HCT116 (cell line): ENCODE measurements around the gene TNFRSF12A.

Experiments
- EZH2 ChIP-seq: fragments of 200-600 bp; sonication (generic); IDR thresholded peaks from 2 replicates; pipeline ENCODE4 v1.6.1; 2017; ENCODE audit warnings: antibody characterized with exemption, mixed run types
- POLR2A ChIP-seq: IDR thresholded peaks from 2 replicates; pipeline ENCODE4 v1.7.0; 2011; ENCODE audit warnings: borderline replicate concordance; ENCODE audit not compliant: insufficient read depth, insufficient read length; ENCODE audit errors: extremely low read depth
- POLR2AphosphoS5 ChIP-seq: IDR thresholded peaks from 2 replicates; pipeline ENCODE4 v1.6.1; 2011; ENCODE audit warnings: mild to moderate bottlenecking, low read depth, low read length, moderate library complexity
- RAD21 ChIP-seq: IDR thresholded peaks from 2 replicates; pipeline ENCODE4 v1.6.1; 2012; ENCODE audit warnings: low read depth, mild to moderate bottlenecking
- SRF ChIP-seq: IDR thresholded peaks from 2 replicates; pipeline ENCODE4 v1.6.1; 2012; ENCODE audit warnings: low read depth
- TCF7L2 ChIP-seq: IDR thresholded peaks from 2 replicates; pipeline ENCODE4 v1.7.0; 2011; ENCODE audit warnings: borderline replicate concordance, inconsistent platforms; ENCODE audit not compliant: insufficient read depth, insufficient read length; ENCODE audit errors: extremely low read depth
- YY1 ChIP-seq: IDR thresholded peaks from 2 replicates; pipeline ENCODE4 v1.6.1; 2011; ENCODE audit warnings: low read length, low read depth, moderate library complexity, mild to moderate bottlenecking; ENCODE audit not compliant: insufficient replicate concordance; ENCODE audit errors: extremely low read depth
- ZNF274 ChIP-seq: fragments of 200-500 bp; sonication (Bioruptor generic); IDR thresholded peaks from 2 replicates; pipeline ENCODE4 v1.6.1; 2014; ENCODE audit warnings: mild to moderate bottlenecking, low read depth, low read length, inconsistent platforms
- TF ChIP-seq, protein P1 (sequence below), 3 experiments: fragments of 200-600 bp in 1 of 3; sonication (generic) in 1 of 3; IDR thresholded peaks in 2 of 3; conservative IDR thresholded peaks in 1 of 3; 2 replicates each; pipeline ENCODE4 v1.5.1; 2012 to 2017; ENCODE audit warnings: low read depth in 2 of 3, low read length in 2 of 3, antibody characterized with exemption in 1 of 3, borderline replicate concordance in 1 of 3, control low read depth in 1 of 3, mild to moderate bottlenecking in 1 of 3, mixed read lengths in 1 of 3, mixed run types in 1 of 3, moderate library complexity in 1 of 3; ENCODE audit not compliant: insufficient read depth in 1 of 3
- TF ChIP-seq, protein P2 (sequence below): IDR thresholded peaks from 2 replicates; pipeline ENCODE4 v1.6.1; 2012

DNA sequence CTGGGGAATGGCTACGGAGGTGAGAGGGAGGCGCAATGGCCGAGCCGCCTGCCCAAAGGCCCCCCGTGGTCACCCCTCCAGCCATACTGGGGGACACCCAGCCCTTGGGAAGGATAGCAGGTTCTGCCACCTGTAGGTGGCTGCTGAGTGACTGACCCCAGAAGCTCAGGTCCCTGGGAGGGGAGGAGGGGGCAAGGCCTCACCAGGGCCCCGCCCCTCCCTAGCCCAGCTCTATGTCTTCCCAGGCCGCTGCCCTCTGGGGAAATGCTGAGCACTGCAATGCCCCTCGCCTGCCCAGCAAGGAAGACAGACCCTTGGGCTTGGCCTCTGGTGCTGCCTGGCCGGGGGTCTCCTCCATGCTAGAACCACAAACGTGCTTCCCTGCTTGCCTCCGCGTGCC is 18.9 kb upstream of the TNFRSF12A start:
- TF ChIP-seq ZNF274 (no peak), EZH2 (no peak), TCF7L2 (no peak), POLR2AphosphoS5 (no peak), POLR2A (no peak), SRF (no peak), RAD21 (no peak), YY1 (no peak)
- TF ChIP-seq, protein P1, sequence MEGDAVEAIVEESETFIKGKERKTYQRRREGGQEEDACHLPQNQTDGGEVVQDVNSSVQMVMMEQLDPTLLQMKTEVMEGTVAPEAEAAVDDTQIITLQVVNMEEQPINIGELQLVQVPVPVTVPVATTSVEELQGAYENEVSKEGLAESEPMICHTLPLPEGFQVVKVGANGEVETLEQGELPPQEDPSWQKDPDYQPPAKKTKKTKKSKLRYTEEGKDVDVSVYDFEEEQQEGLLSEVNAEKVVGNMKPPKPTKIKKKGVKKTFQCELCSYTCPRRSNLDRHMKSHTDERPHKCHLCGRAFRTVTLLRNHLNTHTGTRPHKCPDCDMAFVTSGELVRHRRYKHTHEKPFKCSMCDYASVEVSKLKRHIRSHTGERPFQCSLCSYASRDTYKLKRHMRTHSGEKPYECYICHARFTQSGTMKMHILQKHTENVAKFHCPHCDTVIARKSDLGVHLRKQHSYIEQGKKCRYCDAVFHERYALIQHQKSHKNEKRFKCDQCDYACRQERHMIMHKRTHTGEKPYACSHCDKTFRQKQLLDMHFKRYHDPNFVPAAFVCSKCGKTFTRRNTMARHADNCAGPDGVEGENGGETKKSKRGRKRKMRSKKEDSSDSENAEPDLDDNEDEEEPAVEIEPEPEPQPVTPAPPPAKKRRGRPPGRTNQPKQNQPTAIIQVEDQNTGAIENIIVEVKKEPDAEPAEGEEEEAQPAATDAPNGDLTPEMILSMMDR (IDR thresholded peaks at IDR 0.05 in 2 of 3, conservative IDR thresholded peaks at IDR 0.05 in 1 of 3; ENCODE audit: borderline replicate concordance in 1 of 3, insufficient read depth in 1 of 3, low read depth in 2 of 3, low read length in 2 of 3), result no peak
- TF ChIP-seq, protein P2, sequence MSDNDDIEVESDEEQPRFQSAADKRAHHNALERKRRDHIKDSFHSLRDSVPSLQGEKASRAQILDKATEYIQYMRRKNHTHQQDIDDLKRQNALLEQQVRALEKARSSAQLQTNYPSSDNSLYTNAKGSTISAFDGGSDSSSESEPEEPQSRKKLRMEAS, result no peak
